ENCODE measurements around the gene RFX5.
"Not testable (repeated sequence)": the region's sequence is repeated elsewhere in the genome, so short reads cannot be mapped to it uniquely, and the experiment has no call there.

Gene RFX5

GRCh38 chr1:151362308-151363155 lies 15.5 kb upstream of the RFX5 start:
- no peak for DNase-seq (ENCODE audit: low read depth in 3 of 3)

- no peak for DNase-seq (ENCODE audit: low read depth in 3 of 3)
Observed at GRCh38 chr1:151361883-151362282, 14.8 kb upstream of the RFX5 start.

- DNase-seq (ENCODE audit: low read depth in 3 of 3), result no peak
Observed at GRCh38 chr1:151356696-151357095, 9.6 kb upstream of the RFX5 start.

DNA sequence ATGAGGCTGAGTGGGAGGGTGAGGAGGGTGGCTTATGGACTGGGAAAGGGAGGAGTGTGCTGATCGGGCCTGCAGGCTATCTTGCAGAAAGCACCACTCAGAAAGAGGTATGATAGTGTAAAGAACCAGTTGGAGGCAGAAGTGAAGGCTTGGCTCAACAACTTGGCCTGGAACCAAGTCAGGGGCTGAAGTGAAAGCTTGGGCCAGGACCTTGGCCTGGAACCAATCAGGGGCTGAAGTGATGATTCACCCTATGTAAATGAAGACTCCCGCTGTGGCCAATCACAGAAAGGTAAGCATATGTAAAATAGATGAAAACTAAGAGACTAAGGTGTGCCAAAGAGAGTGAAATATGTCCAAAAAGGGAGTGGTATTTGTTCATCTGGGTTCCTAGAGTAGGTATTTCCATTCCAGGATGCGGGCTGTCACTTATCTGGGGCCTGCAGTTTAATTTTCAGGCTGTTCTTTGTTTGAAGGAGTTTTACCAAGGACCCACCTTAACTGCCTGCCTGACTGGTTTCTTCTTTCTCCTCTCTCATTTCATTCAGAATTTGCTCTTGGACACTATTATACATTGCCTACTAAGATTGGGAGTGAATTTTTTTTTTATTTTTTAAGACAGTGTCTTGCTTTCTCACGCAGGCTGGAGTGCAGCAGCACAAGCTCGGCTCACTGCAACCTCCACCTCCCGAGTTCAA lies 5.1 kb upstream of the RFX5 start:
- DNase-seq (ENCODE audit: low read depth in 3 of 3), result no peak

- not testable (repeated sequence) for DNase-seq (ENCODE audit: low read depth in 3 of 3)
Observed at GRCh38 chr1:151350323-151350722, 3.3 kb upstream of the RFX5 start.

DNA sequence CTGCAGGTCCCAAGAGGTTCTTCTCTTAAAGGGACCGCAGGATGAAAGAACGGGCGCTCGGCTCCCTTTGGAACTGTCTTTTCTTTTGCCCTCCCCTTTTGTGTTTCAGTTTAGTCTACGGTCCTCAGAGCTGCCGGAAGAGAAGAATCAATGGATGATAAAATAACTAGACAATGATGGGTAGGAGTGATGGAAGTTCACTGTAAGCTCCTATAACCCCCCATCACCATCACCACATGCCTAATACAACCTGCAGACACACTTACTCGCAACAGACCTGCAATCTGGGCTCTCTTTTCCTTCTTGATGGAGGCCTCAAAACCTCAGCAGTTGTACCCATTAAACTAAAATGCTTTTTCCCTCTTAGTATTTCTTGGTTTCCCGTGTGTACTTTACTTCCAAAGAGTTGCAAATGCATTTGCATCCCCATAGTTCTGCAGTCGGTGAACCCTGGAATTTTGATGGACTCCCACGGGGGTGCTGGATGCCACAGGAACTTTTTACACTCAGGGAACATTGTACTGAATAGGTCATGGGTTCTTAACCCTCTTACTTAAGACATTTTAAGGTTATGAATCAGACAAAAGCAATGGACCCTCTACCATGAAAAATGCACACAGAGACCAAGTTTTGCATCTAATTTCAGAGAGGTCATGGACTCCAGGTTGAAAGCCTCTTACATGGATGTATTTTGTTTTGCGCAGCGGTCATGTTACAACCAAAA lies 633 bp upstream of the RFX5 start:
- DNase-seq (ENCODE audit: low read depth in 3 of 3), result no peak

GRCh38 chr1:151346082-151346768 lies 827 bp downstream of the RFX5 start:
- no peak for DNase-seq (ENCODE audit: low read depth in 3 of 3)

DNA sequence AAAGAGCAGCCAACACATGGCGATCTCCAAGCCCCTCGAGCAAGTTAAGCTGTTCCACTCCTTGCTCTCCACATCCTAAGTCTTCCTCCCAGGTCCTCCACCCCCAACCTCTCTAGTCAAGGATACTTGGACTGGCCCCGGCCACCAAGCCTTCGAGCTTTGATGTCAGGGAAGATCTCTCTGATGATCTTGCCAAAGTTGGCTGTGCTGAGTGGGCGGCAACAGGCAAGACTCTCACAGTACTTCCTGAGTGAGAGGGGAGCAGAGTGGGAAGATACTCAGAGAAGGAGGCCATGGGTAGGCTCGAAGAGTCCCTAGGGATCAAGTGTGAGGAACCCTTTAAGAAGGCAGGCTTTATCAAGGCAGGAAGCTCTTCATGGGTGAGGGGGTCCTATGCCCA lies 2.8 kb downstream of the RFX5 start:
- DNase-seq (ENCODE audit: low read depth in 3 of 3), result no peak

DNA sequence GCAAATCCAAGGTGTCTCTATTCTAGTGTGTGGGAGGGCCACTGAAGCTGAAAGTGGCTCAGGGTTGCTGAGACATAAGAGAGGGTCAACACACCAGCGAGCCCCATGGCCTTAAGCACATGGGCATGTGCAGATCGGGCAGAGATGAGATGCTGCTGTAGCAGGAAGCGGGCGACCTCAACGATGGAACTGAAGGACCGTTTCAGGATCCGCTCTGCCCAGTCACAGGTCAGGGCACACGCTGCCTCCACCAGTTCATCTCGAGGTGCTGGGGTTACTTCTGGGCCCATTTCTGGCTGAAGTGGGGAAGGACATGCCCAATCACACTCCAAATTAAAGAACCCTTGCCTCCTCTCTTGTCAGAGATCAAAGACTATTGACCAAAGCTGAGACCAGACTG lies 3.5 kb downstream of the RFX5 start:
- DNase-seq (ENCODE audit: low read depth in 3 of 3), result no peak

DNA sequence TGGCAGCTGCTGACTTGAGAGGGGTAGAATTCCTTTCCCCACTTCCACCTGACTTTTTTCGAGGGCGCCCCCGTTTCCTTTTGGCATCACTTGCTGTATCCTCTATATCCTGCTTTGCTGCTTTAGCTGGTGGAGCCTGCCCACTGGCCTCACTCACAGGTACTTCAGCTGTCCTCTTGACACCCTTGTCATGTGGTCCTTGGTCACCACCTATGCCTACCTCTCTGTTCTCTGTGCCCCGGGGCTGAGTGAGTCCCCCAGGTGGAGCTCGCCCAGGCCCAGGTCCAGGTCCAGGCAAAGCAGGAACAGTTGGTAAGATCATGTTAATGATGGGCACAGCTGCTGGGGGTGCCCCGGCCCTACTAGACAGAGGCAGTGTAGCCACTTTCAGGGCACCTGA lies 4.5 kb downstream of the RFX5 start:
- no peak for DNase-seq (ENCODE audit: low read depth in 3 of 3)

DNA sequence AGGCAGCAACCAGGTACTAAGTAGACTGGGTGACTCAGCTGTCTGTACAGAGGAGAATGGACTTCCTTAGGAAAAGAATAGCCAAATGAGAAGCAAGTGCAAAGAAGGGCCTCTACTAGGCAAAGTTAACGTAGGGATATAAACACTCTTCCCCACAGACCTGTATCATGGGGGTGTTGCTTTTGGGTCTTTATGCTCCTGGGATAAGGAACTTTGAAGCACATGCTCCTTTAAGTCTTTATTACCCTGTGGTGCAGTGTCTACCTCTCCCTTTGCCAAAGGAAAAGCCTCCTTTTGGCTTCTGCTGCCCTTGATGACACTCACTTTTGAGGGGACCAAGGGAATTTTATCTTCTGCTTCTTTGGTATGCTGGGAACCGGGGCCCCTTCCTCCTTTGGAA lies 5.0 kb downstream of the RFX5 start:
- DNase-seq (ENCODE audit: low read depth in 3 of 3), result no peak

- peak in 2 of 3 donors; percentile 19 to 48 for DNase-seq (ENCODE audit: low read depth in 3 of 3)
Observed at GRCh38 chr1:151340870-151341754, 5.9 kb downstream of the RFX5 start.

- no peak for DNase-seq (ENCODE audit: low read depth in 3 of 3)
Observed at GRCh38 chr1:151336556-151336955, 10.5 kb downstream of the RFX5 start.

- no peak for DNase-seq (ENCODE audit: low read depth in 3 of 3)
Observed at GRCh38 chr1:151334822-151335221, 12.2 kb downstream of the RFX5 start.

DNA sequence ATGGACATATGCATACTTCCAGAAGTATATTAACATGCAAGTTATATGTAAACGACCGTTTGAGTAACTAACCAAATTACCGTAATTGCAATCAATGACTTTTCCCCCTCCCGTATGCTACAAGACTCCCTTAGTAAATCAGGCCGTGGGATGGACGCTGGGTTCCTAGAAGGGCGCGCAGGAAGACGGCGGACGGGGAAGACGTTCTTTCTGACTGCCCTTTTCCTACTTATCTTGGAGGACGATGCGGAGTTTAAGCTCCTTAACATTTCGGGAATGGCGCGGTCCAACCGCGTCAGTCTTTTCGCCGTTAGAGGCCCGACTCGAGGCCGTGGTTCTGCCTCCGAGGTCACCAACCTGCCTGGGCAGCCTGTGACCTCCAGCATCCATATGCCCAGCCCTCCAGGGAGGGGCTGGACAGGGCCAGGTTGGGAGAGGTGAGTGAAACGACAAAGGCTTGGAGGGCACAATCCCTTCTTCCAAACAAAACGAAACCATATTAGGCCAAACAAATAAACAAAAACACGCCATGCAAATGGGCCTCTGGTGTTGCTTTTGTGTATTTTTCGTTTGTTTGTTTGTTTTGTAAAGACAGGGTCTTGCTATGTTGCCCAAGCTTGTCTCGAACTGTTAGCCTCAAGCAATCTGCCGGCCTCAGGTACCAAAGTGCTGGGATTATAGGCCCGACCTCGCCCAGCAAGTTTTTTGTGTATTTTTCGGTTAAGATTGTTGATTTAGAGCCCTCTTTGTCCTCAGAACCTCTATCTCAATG lies 19.0 kb downstream of the RFX5 start:
- no peak for DNase-seq (ENCODE audit: low read depth in 3 of 3)

- DNase-seq (ENCODE audit: low read depth in 3 of 3), result peak; percentile 75 to 89 (median 80)
Observed at GRCh38 chr1:151327223-151327902, 19.7 kb downstream of the RFX5 start, which contains the start of gene PI4KB. TSS of gene PI4KB (minus strand) at chr1:151327416. CDS start at chr1:151316481, 10,935 bp downstream.

DNA sequence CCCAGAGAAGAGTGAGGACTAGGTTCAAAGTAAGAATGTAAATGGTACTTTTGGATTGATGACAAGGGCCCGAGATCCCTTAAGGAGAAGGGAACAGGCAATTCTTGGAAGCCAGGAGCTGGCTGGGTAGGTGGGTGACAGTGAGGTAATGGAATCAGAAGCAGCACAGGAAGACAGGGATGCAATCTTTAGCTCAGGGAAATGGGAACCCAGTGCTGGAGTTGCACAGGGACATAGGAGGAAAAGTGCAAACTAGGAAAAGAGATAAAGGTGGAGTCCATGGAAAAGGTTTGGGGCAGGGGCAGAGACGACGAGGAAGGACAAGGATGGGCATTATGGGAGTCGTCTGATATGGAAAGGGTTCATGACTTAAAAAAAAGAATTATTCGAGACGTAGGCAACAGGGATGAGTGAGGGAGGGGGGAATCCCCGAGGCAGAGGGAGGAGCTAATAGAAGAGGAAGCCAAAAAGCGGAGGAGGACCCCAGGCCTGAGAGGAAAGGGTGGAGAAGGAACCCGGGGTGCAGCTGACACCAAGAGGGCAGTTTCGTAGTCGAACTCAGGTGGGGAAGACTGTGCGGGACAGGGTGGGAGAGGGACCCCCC lies 20.3 kb downstream of the RFX5 start:
- DNase-seq (ENCODE audit: low read depth in 3 of 3), result peak in 2 of 3 donors; percentile 27 to 33

DNA sequence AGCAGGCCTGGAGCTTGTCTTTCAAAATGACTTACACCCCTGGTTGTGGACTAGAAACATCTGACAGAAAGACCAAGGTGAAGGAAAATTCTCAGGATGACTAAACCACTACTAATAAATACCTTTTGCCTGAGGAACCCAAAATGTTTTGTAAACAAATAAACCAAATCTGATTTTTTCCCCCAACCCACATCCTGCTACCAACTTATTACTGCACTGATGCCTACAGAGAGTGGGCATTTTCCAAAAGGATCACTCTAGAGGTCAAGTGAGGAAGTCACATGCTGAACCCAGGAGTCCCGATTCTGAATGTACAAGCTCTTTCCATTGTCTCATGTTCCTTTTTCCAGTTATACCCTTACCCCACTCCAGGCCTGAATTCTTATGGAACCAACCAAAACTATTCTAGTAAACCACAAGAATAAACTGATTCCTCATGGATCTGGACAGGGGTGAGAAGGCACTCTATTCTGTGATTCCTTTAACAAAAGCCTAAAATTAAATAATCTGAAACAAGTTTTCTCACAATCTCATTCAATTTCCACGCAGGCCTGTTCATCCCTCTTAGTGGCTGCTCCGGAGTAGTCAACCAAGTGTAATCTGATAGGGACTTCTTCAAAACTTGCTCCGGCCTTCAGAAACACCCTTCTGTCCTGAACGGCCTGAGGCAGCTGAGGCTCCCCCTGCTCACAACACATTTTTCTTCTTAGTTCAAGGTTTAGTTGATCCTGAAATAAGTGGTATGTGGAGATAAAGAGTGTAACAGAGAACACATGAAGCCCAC lies 21.2 kb downstream of the RFX5 start:
- no peak for DNase-seq (ENCODE audit: low read depth in 3 of 3)
